Keratinocyte (primary cell): ENCODE results near the gene NUP160. TPM values are rescaled to one million over a fixed set of nuclear protein-coding genes. Genes with fewer than 3 reads are reported as not detected.

ENCODE experiments used
- DNase-seq: peaks from one replicate; pipeline ENCODE4 v3.0.0-alpha.2; 2011; ENCODE audit warnings: low read depth, missing footprints, low spot score
- FAIRE-seq: peaks from 2 replicates; lab custom pipeline; 2011; peaks lifted over from hg19 to GRCh38; lab: Jason Lieb, UNC
- H2AFZ ChIP-seq: 2 replicates; pipeline ENCODE4 v1.6.0; 2012; ENCODE audit warnings: low read length, control low read depth, inconsistent platforms; ENCODE audit not compliant: control insufficient read depth
- H3K27ac ChIP-seq: 2 replicates; pipeline ENCODE4 v1.5.1; 2011; ENCODE audit warnings: low read length; ENCODE audit not compliant: control insufficient read depth, insufficient read depth
- H3K27me3 ChIP-seq: 3 replicates; pipeline ENCODE4 v1.6.0; 2011; ENCODE audit warnings: low read length; ENCODE audit not compliant: control insufficient read depth, insufficient read depth; ENCODE audit errors: extremely low read depth
- H3K36me3 ChIP-seq, 2 experiments: 2 replicates in 1 of 2; 3 replicates in 1 of 2; pipeline ENCODE4 v1.5.1; 2011; ENCODE audit warnings: low read length in 2 of 2, mild to moderate bottlenecking in 1 of 2; ENCODE audit not compliant: control insufficient read depth in 2 of 2, insufficient read depth in 2 of 2; ENCODE audit errors: extremely low read depth in 1 of 2
- H3K4me1 ChIP-seq: 3 replicates; pipeline ENCODE4 v1.5.1; 2011; ENCODE audit warnings: low read length; ENCODE audit not compliant: control insufficient read depth, insufficient read depth; ENCODE audit errors: extremely low read depth
- H3K4me2 ChIP-seq: 3 replicates; pipeline ENCODE4 v1.6.0; 2011; ENCODE audit warnings: low read depth, low read length; ENCODE audit not compliant: control insufficient read depth, insufficient read depth; ENCODE audit errors: extremely low read depth
- H3K4me3 ChIP-seq, 3 experiments: fragments of 200-600 bp in 1 of 3; sonication (generic) in 1 of 3; 2 replicates in 2 of 3; 3 replicates in 1 of 3; pipeline ENCODE4 v1.5.1; 2011 to 2016; ENCODE audit warnings: low read length in 3 of 3, mild to moderate bottlenecking in 3 of 3, control low read depth in 2 of 3, inconsistent platforms in 1 of 3, low read depth in 1 of 3, mixed read lengths in 1 of 3, mixed run types in 1 of 3, moderate library complexity in 1 of 3; ENCODE audit not compliant: control insufficient read depth in 2 of 3, insufficient read depth in 2 of 3; ENCODE audit errors: extremely low read depth in 1 of 3
- H3K79me2 ChIP-seq: 2 replicates; pipeline ENCODE4 v1.6.0; 2012; ENCODE audit warnings: low read length; ENCODE audit not compliant: control insufficient read depth, insufficient read depth
- H3K9ac ChIP-seq: 3 replicates; pipeline ENCODE4 v1.6.0; 2011; ENCODE audit warnings: low read length; ENCODE audit not compliant: control insufficient read depth, insufficient read depth; ENCODE audit errors: extremely low read depth
- H3K9me1 ChIP-seq: 3 replicates; pipeline ENCODE4 v1.6.0; 2011; ENCODE audit warnings: low read length; ENCODE audit not compliant: control insufficient read depth, insufficient read depth; ENCODE audit errors: extremely low read depth
- H3K9me3 ChIP-seq: 2 replicates; pipeline ENCODE4 v1.5.1; 2012; ENCODE audit warnings: low read depth, low read length; ENCODE audit not compliant: control insufficient read depth
- H4K20me1 ChIP-seq: 3 replicates; pipeline ENCODE4 v1.6.0; 2011; ENCODE audit warnings: low read length; ENCODE audit not compliant: control insufficient read depth, insufficient read depth; ENCODE audit errors: extremely low read depth
- CTCF ChIP-seq, 3 experiments: IDR thresholded peaks in 1 of 3; conservative IDR thresholded peaks in 1 of 3; optimal IDR thresholded peaks in 1 of 3; 2 replicates in 2 of 3; 3 replicates in 1 of 3; pipeline versions ENCODE3 to v1.5.1; 2011; ENCODE audit warnings: low read length in 3 of 3, mild to moderate bottlenecking in 3 of 3, moderate library complexity in 2 of 3, control low read depth in 1 of 3, inconsistent platforms in 1 of 3; ENCODE audit not compliant: insufficient read depth in 2 of 3; ENCODE audit errors: extremely low read depth in 1 of 3
- EZH2 ChIP-seq: IDR thresholded peaks from one replicate; pipeline ENCODE4 v1.6.1; 2012; ENCODE audit warnings: inconsistent platforms, mild to moderate bottlenecking, low read length, moderate library complexity
- dilution Hi-C: fragments of 300-500 bp; cut with MboI; formaldehyde crosslinking; loops from one replicate; pipeline ENCODE4 v1.7.0; 2020; ENCODE audit warnings: low sequenced_read_pairs; ENCODE audit not compliant: extremely low pct_ligation_motif_present
- polyA plus RNA-seq, 5 experiments: library from polyadenylated mRNA; depleted of rRNA in 3 of 5; stranded (reverse) in 3 of 5; stranded (forward) in 1 of 5; unstranded in 1 of 5; fragments of >200 nt; gene quantifications; 1 replicate in 1 of 5; 2 replicates in 3 of 5; 3 replicates in 1 of 5; pipeline versions ENCODE4 v1.2.1 to v1.2.3, GENCODE V29; 2011 to 2012; ENCODE audit warnings: missing spikeins in 2 of 5, low read depth in 1 of 5, low replicate concordance in 1 of 5

The NUP160 gene
- polyA plus RNA-seq, 1 donor (not counting 4 experiments of a cell fraction or from before 2014, with no cell fraction given), result 26.6 TPM

DNA sequence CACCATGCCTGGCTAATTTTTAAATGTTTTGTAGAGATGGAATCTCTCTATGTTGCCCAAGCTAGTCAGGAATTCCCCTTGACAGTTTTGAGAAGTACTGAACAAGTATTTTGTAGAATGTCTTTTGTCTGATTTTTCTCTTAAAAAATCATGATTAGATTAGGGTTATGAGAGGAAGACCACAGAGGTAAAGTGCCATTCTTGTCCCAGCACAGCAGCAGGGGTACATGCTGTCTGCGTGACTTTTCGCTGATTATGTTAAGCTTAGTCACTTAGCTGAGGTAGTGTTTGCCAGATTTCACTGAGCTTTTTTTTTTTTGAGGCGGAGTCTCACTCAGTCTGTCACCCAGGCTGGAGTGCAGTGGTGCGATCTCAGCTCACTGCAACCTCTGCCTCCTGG lies 13.6 kb upstream of the NUP160 start:
- H3K27ac ChIP-seq, result no peak overlapping the region
- H3K79me2 ChIP-seq, result no peaks in the 10 kb centered on the region
- no peak for DNase-seq
- H2AFZ ChIP-seq, result no peak overlapping the region
- peaks cover 2% of the 10 kb centered on the region for H3K4me1 ChIP-seq
- H3K9ac ChIP-seq, result no peak overlapping the region
- H3K27me3 ChIP-seq, result no peaks in the 10 kb centered on the region
- TF ChIP-seq CTCF (optimal IDR thresholded peaks at IDR 0.05 in 1 of 3, IDR thresholded peaks at IDR 0.05 in 1 of 3, conservative IDR thresholded peaks at IDR 0.05 in 1 of 3; ENCODE audit: extremely low read depth in 1 of 3, insufficient read depth in 2 of 3, low read length in 3 of 3) (no peak), EZH2 (no peak)
- dilution Hi-C loops, result no loop called here
- H3K9me1 ChIP-seq, result no peaks in the 10 kb centered on the region
- no peaks in the 10 kb centered on the region for H3K9me3 ChIP-seq
- no peak for FAIRE-seq
- no peaks in the 10 kb centered on the region for H3K36me3 ChIP-seq
- no peaks in the 10 kb centered on the region for H4K20me1 ChIP-seq
- H3K4me3 ChIP-seq, result no peak overlapping the region
- H3K4me2 ChIP-seq, result peak overlapping the region; percentile 5

GRCh38 chr11:47860536-47860935 lies 12.4 kb upstream of the NUP160 start:
- H3K36me3 ChIP-seq, result no peaks in the 10 kb centered on the region
- H3K9me3 ChIP-seq, result no peaks in the 10 kb centered on the region
- no peak overlapping the region for H3K9ac ChIP-seq
- H3K9me1 ChIP-seq, result no peaks in the 10 kb centered on the region
- H3K4me3 ChIP-seq, result no peak overlapping the region
- TF ChIP-seq CTCF (optimal IDR thresholded peaks at IDR 0.05 in 1 of 3, IDR thresholded peaks at IDR 0.05 in 1 of 3, conservative IDR thresholded peaks at IDR 0.05 in 1 of 3; ENCODE audit: extremely low read depth in 1 of 3, insufficient read depth in 2 of 3, low read length in 3 of 3), result no peak
- no peak for TF ChIP-seq EZH2
- DNase-seq, result no peak
- no peak overlapping the region for H3K27ac ChIP-seq
- no peaks in the 10 kb centered on the region for H3K27me3 ChIP-seq
- no peak overlapping the region for H2AFZ ChIP-seq
- H4K20me1 ChIP-seq, result no peaks in the 10 kb centered on the region
- no peak for FAIRE-seq
- dilution Hi-C loops, result no loop called here
- peaks cover 2% of the 10 kb centered on the region for H3K4me1 ChIP-seq
- no peaks in the 10 kb centered on the region for H3K79me2 ChIP-seq
- no peak overlapping the region for H3K4me2 ChIP-seq
